Caco-2 (cell line): Measurements from ENCODE around the gene CDC42BPA. TPM values are rescaled to one million over a fixed set of nuclear protein-coding genes. Genes with fewer than 3 reads are reported as not detected.
A peak's percentile ranks its signal among the peaks of the same experiment; 100 is the strongest.
"Not testable (repeated sequence)": the region's sequence is repeated elsewhere in the genome, so short reads cannot be mapped to it uniquely, and the experiment has no call there.

Source experiments
- BruUV-seq: library from RNA; stranded (reverse); fragments of 400-500 nt; replicated peaks from 2 replicates; lab custom pipeline; 2021; lab: Mats Ljungman, UMichigan
- CTCF ChIA-PET: fragments of 300-600 bp; sonication (Branson Sonifier 250); formaldehyde crosslinking; loops from one replicate; lab custom pipeline; 2022; ENCODE audit warnings: antibody characterized with exemption; lab: Charles Lee
- POLR2A ChIA-PET: fragments of 300-600 bp; sonication (Branson Sonifier 250); formaldehyde crosslinking; loops from one replicate; lab custom pipeline; 2022; ENCODE audit warnings: antibody characterized with exemption; lab: Charles Lee
- DNase-seq, 2 experiments: peaks; one replicate each; pipeline versions ENCODE4 v3.0.0 to v3.0.0-alpha.2; 2020 to 2022
- H3K27me3 ChIP-seq: replicated peaks from 2 replicates; pipeline ENCODE4 v1.6.0; 2011; ENCODE audit warnings: low read length; ENCODE audit not compliant: control insufficient read depth, insufficient read depth
- H3K36me3 ChIP-seq: 2 replicates; pipeline ENCODE4 v1.5.1; 2011; ENCODE audit warnings: low read length; ENCODE audit not compliant: control insufficient read depth, insufficient read depth
- H3K4me1 ChIP-seq: fragments of 250-450 bp; sonication (Bioruptor Pico); 2 replicates; pipeline ENCODE4 v1.5.1; 2020; ENCODE audit warnings: mild to moderate bottlenecking
- H3K4me3 ChIP-seq: 2 replicates; pipeline ENCODE4 v1.5.1; 2011; ENCODE audit warnings: low read depth, mild to moderate bottlenecking, control low read depth, low read length
- H3K9me3 ChIP-seq: fragments of 250-450 bp; sonication (Bioruptor Pico); 2 replicates; pipeline ENCODE4 v1.5.1; 2020; ENCODE audit warnings: mild to moderate bottlenecking, moderate library complexity
- H3K27ac Mint-ChIP-seq: one replicate; pipeline ENCODE4 v1.8.0; 2022; ENCODE audit warnings: mixed read lengths; ENCODE audit not compliant: unreplicated experiment
- H3K27me3 Mint-ChIP-seq: one replicate; pipeline ENCODE4 v1.8.0; 2022; ENCODE audit warnings: mixed read lengths; ENCODE audit not compliant: insufficient read depth, unreplicated experiment
- H3K36me3 Mint-ChIP-seq: one replicate; pipeline ENCODE4 v1.8.0; 2022; ENCODE audit warnings: mild to moderate bottlenecking, mixed read lengths; ENCODE audit not compliant: insufficient read depth, unreplicated experiment
- H3K4me1 Mint-ChIP-seq: one replicate; pipeline ENCODE4 v1.8.0; 2022; ENCODE audit warnings: low read depth, mixed read lengths; ENCODE audit not compliant: unreplicated experiment
- H3K4me3 Mint-ChIP-seq: one replicate; pipeline ENCODE4 v1.8.0; 2022; ENCODE audit warnings: mild to moderate bottlenecking, moderate library complexity, mixed read lengths; ENCODE audit not compliant: unreplicated experiment
- H3K9me3 Mint-ChIP-seq: one replicate; pipeline ENCODE4 v1.8.0; 2022; ENCODE audit warnings: mixed read lengths; ENCODE audit not compliant: unreplicated experiment
- intact Hi-C: fragments of 100-400 bp; cut with micrococcal nuclease; formaldehyde crosslinking; loops from one replicate; pipeline ENCODE4 v1.10.0; 2022; ENCODE audit not compliant: unreplicated experiment
- total RNA-seq: library from RNA; stranded (reverse); gene quantifications from 2 replicates; pipeline ENCODE4 v1.2.3, GENCODE V29; 2022
- TF ChIP-seq, protein P1 (sequence below), 2 experiments: fragments of 200-600 bp in 1 of 2; IDR thresholded peaks; 1 replicate in 1 of 2; 2 replicates in 1 of 2; pipeline versions ENCODE4 v1.5.1 to v1.8.0; 2011 to 2022; ENCODE audit warnings: antibody characterized with exemption in 1 of 2, control low read depth in 1 of 2, inconsistent platforms in 1 of 2, low read depth in 1 of 2, low read length in 1 of 2, mild to moderate bottlenecking in 1 of 2, moderate library complexity in 1 of 2; ENCODE audit not compliant: insufficient read depth in 1 of 2, severe bottlenecking in 1 of 2, unreplicated experiment in 1 of 2

Gene CDC42BPA
- total RNA-seq, 1 experiment from 2014 or later = 38.3 TPM

DNA sequence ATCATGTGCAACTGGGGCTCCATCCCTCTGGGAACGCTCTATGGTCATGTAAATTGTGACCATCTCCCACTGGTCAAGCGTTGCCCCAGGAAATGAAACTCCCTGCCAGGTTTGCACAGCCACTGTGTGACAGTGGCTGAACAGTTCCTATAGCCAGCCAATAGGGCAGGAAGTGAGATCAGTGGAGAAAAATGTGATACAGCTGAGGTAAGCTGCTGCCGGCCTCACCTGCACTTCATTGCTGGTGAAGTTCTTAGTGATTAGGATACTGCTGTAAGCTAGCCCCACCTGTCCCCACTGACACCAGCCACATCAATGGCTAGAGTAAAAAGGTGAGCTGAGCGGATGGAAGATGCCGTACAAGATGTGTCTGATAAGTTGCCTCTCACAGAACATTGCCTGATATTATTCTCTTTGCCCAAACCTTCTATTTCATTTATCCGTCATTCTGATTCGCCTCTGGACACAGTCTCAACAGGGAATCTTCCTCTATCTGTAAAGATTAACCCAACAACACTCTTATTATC lies 38.4 kb upstream of the CDC42BPA start:
- H3K9me3 ChIP-seq = no peaks in the 10 kb centered on the region
- no peaks in the 10 kb centered on the region for H3K27me3 Mint-ChIP-seq
- ChIA-PET POLR2A (no interaction called here), CTCF (no interaction called here)
- H3K4me3 Mint-ChIP-seq = no peak overlapping the region
- no TSS peak for BruUV-seq
- H3K4me1 Mint-ChIP-seq = peaks cover 12% of the 10 kb centered on the region
- DNase-seq = peak; percentile 30 to 63
- H3K4me3 ChIP-seq = no peak overlapping the region
- TF ChIP-seq, protein P1, sequence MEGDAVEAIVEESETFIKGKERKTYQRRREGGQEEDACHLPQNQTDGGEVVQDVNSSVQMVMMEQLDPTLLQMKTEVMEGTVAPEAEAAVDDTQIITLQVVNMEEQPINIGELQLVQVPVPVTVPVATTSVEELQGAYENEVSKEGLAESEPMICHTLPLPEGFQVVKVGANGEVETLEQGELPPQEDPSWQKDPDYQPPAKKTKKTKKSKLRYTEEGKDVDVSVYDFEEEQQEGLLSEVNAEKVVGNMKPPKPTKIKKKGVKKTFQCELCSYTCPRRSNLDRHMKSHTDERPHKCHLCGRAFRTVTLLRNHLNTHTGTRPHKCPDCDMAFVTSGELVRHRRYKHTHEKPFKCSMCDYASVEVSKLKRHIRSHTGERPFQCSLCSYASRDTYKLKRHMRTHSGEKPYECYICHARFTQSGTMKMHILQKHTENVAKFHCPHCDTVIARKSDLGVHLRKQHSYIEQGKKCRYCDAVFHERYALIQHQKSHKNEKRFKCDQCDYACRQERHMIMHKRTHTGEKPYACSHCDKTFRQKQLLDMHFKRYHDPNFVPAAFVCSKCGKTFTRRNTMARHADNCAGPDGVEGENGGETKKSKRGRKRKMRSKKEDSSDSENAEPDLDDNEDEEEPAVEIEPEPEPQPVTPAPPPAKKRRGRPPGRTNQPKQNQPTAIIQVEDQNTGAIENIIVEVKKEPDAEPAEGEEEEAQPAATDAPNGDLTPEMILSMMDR (IDR thresholded peaks at IDR 0.05; ENCODE audit: insufficient read depth in 1 of 2, low read depth in 1 of 2, low read length in 1 of 2, severe bottlenecking in 1 of 2, unreplicated experiment in 1 of 2) = no peak
- intact Hi-C loops = no loop called here
- peak overlapping the region; percentile 69 for H3K27ac Mint-ChIP-seq
- H3K4me1 ChIP-seq = peaks cover 17% of the 10 kb centered on the region
- H3K36me3 ChIP-seq = no peaks in the 10 kb centered on the region
- H3K36me3 Mint-ChIP-seq = no peaks in the 10 kb centered on the region
- H3K9me3 Mint-ChIP-seq = no peaks in the 10 kb centered on the region
- H3K27me3 ChIP-seq = no peaks in the 10 kb centered on the region

DNA sequence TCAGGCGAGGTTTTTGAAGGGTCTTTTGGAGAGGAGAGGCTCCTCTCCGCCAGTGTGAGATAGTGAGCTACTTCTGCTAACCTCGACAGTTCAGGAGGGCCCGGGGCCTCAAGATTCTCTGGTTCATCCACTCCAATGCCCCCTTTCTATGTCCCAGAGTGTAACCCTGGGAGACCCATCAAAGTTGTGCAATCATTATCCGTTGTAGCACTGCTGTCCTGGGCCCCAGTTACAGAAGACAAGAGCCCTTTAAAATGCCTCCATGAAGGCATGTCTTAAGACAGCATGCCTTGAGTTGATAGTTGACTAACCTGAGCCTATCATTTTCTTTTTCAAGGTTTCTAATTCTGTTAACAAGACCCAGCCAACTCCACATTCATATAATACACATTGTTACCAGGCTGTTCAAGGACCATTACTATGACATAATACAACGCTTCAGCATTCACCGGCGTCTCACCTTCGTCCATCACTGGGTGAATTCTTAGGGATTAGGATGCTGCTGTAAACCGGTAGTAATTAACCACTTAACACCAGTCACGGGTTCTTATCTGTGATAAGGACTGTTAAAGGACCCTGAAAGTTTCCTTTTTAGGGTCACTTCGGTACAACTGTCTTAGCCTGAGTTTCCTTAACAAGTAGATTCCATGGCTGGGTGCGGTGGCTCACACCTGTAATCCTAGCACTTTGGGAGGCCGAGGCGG lies 37.4 kb upstream of the CDC42BPA start:
- Mint-ChIP-seq H3K4me3 (no peak overlapping the region), H3K4me1 (peaks cover 12% of the 10 kb centered on the region), H3K9me3 (no peaks in the 10 kb centered on the region), H3K27me3 (no peaks in the 10 kb centered on the region), H3K36me3 (no peaks in the 10 kb centered on the region), H3K27ac (no peak overlapping the region)
- DNase-seq = no peak
- peaks cover 17% of the 10 kb centered on the region for H3K4me1 ChIP-seq
- no peaks in the 10 kb centered on the region for H3K27me3 ChIP-seq
- H3K36me3 ChIP-seq = no peaks in the 10 kb centered on the region
- BruUV-seq = no TSS peak
- TF ChIP-seq, protein P1 (IDR thresholded peaks at IDR 0.05; ENCODE audit: insufficient read depth in 1 of 2, low read depth in 1 of 2, low read length in 1 of 2, severe bottlenecking in 1 of 2, unreplicated experiment in 1 of 2) = no peak
- CTCF ChIA-PET = no interaction called here
- intact Hi-C loops = no loop called here
- POLR2A ChIA-PET = no interaction called here
- H3K4me3 ChIP-seq = no peak overlapping the region
- no peaks in the 10 kb centered on the region for H3K9me3 ChIP-seq

DNA sequence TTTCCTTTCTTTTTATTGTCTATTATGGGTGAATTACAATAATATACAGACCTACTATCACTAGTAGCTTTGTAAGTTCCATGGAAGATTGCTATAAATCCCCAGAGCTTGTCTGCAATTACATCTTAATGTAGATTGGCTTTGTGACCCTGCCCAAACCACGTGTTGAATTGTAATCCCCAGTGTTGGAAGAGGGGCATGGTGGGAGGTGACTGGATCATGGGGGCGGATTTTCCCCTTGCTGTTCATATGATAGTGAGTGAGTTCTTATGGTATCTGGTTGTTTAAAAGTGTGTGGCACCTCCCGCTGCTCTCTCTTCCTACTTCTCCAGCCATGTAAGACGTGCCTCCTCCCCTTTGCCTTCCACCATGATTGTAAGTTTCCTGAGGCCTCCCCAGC lies 34.9 kb upstream of the CDC42BPA start:
- DNase-seq = no peak
- Mint-ChIP-seq H3K4me3 (no peak overlapping the region), H3K4me1 (peaks cover 12% of the 10 kb centered on the region), H3K36me3 (no peaks in the 10 kb centered on the region), H3K9me3 (no peaks in the 10 kb centered on the region), H3K27me3 (no peaks in the 10 kb centered on the region), H3K27ac (no peak overlapping the region)
- Histone ChIP-seq H3K9me3 (no peaks in the 10 kb centered on the region), H3K4me3 (no peak overlapping the region), H3K4me1 (peaks cover 17% of the 10 kb centered on the region), H3K27me3 (no peaks in the 10 kb centered on the region), H3K36me3 (no peaks in the 10 kb centered on the region)
- intact Hi-C loops = no loop called here
- TF ChIP-seq, protein P1 (IDR thresholded peaks at IDR 0.05; ENCODE audit: insufficient read depth in 1 of 2, low read depth in 1 of 2, low read length in 1 of 2, severe bottlenecking in 1 of 2, unreplicated experiment in 1 of 2) = no peak
- POLR2A ChIA-PET = no interaction called here
- no TSS peak for BruUV-seq
- CTCF ChIA-PET = no interaction called here

DNA sequence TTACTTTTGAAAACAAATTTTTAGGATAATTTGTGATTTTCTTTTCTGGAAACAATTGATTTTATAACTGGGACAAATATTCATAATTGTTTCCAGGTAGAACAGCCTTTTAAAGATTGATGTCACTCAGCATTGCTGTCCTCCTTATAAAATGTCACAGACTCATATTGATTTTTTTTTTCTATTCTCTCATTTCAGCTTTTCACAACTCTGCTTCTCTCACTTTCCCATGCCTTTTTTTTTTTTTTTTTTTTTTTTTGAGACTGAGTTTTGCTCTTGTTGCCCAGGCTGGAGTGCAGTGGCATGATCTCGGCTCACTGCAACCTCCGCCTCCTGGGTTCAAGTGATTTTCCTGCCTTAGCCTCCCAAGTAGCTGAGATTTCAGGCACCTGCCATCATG lies 33.9 kb upstream of the CDC42BPA start:
- CTCF ChIA-PET, H3K27me3 ChIP-seq, intact Hi-C loops, H3K27ac Mint-ChIP-seq, H3K4me3 Mint-ChIP-seq, H3K4me1 Mint-ChIP-seq, POLR2A ChIA-PET, H3K4me1 ChIP-seq, H3K27me3 Mint-ChIP-seq, DNase-seq, H3K9me3 Mint-ChIP-seq, BruUV-seq, H3K4me3 ChIP-seq, H3K9me3 ChIP-seq, H3K36me3 Mint-ChIP-seq, H3K36me3 ChIP-seq: not testable (repeated sequence)
